Mucosa of rectum (tissue), 2 donors: ENCODE results near the gene BCAS1.
A peak's percentile ranks its signal among the peaks of the same experiment; 100 is the strongest.

Experiments used
- H3K27ac ChIP-seq, 2 donors: one replicate each; pipeline ENCODE4 v1.7.0; 2013; ENCODE audit warnings: inconsistent platforms in 2 of 2, low read depth in 2 of 2, low read length in 2 of 2
- H3K27me3 ChIP-seq, 2 donors: one replicate each; pipeline ENCODE4 v1.7.0; 2013; ENCODE audit warnings: low read length in 2 of 2; ENCODE audit not compliant: control insufficient read depth in 2 of 2, insufficient read depth in 2 of 2
- H3K36me3 ChIP-seq, 2 donors: one replicate each; pipeline ENCODE4 v1.7.0; 2013; ENCODE audit warnings: low read length in 2 of 2; ENCODE audit not compliant: control insufficient read depth in 2 of 2, insufficient read depth in 2 of 2
- H3K4me1 ChIP-seq, 2 donors: one replicate each; pipeline ENCODE4 v1.7.0; 2013; ENCODE audit warnings: low read length in 2 of 2, mild to moderate bottlenecking in 1 of 2; ENCODE audit not compliant: control insufficient read depth in 2 of 2, insufficient read depth in 2 of 2
- H3K4me3 ChIP-seq, 2 donors: one replicate each; pipeline ENCODE4 v1.7.0; 2013; ENCODE audit warnings: low read length in 2 of 2
- H3K9ac ChIP-seq, 2 donors: one replicate each; pipeline ENCODE4 v1.7.0; 2013; ENCODE audit warnings: low read length in 2 of 2, low read depth in 1 of 2, mild to moderate bottlenecking in 1 of 2
- H3K9me3 ChIP-seq, 2 donors: one replicate each; pipeline ENCODE4 v1.7.0; 2013; ENCODE audit warnings: low read length in 2 of 2; ENCODE audit not compliant: control insufficient read depth in 2 of 2
- donor health status: healthy.
- donor health status: Normal muscosa, but diverticular disease.

The BCAS1 gene

DNA sequence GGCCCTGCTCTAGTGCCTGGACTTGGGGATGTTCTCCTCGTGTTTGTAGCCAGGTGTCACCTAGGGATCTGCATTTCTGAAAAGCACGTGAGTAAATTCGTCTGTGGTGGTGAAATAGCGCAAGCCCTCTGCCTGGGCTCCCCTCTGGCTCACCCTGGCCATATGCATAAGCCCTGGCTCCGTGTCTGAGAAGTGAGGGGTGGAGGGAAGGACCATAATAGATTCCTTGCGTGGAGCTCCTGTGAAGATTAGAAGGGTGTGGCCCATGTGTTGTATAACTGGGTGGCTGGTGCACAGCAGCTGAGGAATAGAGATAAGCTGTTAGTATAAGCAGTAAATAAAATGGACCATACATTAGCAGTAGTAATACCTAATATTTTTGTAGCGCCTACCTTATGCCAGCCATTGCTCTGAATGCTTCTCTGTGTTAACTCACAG is 4.8 kb downstream of the BCAS1 start:
- Histone ChIP-seq H3K27ac (peak overlapping the region; percentile 52 to 65), H3K9ac (peak overlapping the region in 1 of 2 donors; percentile 34), H3K9me3 (no peaks in the 10 kb centered on the region), H3K4me1 (peaks cover 19 to 42% of the 10 kb centered on the region in 2 donors), H3K36me3 (peaks cover 2 to 6% of the 10 kb centered on the region in 2 donors), H3K27me3 (no peaks in the 10 kb centered on the region), H3K4me3 (peak overlapping the region in 1 of 2 donors; percentile 17)

DNA sequence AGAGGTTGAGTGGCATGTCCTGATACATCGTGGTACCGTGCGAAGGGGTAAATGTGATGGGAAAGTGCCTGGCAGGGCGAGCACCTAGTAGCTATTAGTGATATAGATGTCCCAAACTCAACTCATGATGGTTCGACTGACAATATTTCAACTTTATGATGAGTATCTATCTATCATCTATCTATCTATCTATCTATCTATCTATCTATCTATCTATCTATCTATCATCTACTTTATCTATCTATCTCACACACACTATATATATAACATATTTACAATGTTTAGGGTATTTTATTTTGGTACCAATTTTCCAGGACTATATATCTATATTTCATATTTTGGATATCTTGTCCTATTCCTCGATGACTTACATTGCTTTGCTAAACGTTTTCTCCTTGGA is 5.5 kb downstream of the BCAS1 start:
- no peaks in the 10 kb centered on the region for H3K9me3 ChIP-seq
- H3K4me3 ChIP-seq: no peak overlapping the region
- peaks cover 2 to 6% of the 10 kb centered on the region in 2 donors for H3K36me3 ChIP-seq
- H3K4me1 ChIP-seq: peaks cover 18 to 36% of the 10 kb centered on the region in 2 donors
- H3K27me3 ChIP-seq: no peaks in the 10 kb centered on the region
- peak overlapping the region in 1 of 2 donors; percentile 65 for H3K27ac ChIP-seq
- H3K9ac ChIP-seq: no peak overlapping the region

DNA sequence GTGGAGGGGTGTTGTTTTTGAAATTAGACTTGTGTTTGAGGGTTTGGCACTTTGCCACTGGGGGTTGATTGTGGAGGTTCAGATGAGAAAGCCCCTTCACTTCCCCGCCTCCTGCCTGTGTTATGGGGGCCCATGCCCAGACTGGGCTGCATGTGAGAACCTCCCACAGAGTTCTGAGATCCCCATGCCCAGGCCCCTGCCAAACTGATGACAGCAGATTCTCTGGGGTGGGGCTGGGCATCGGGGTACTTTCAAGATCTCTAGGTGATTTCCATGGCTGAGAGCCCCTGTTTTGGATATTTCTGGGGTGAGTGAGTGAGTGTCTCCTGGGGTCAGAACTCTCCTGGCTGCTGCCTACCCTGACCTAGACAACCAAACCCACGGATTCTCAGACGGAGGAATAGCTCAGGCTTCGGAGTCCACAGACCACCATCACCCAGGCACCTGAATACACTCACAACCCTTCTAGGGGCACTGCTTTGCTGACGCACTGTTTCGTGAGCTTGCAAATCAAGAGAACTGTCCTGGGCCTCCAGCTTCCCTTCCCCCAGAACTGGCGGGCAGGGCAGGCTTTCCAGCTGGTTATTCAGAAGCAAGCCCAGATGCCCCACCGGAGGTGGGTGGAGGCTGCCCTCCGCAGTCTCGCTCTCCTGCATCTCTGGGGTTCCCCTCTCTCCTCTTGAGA is 6.3 kb downstream of the BCAS1 start:
- H3K4me3 ChIP-seq: no peak overlapping the region
- no peak overlapping the region for H3K27ac ChIP-seq
- no peaks in the 10 kb centered on the region for H3K9me3 ChIP-seq
- H3K4me1 ChIP-seq: peaks cover 16 to 32% of the 10 kb centered on the region in 2 donors
- H3K27me3 ChIP-seq: no peaks in the 10 kb centered on the region
- peaks cover 2 to 6% of the 10 kb centered on the region in 2 donors for H3K36me3 ChIP-seq
- no peak overlapping the region for H3K9ac ChIP-seq

DNA sequence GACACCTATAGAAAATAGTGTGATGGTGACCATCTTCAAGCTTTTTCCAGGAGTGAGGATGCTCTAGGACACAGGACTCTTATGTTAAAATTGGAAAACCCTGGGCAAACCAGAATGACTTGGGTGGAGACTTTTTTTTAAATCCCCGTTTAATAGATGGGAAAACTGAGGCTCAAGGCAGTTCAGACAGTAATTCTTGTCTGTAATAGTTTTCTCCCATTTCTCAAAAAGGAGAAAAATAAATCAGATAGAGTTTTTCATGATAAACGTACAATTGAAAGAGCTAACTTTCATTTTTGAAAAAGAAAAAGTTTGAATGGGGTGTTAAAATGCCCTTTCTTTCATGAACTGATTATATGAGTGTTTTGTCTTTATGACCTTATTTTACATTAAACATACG is 6.8 kb downstream of the BCAS1 start:
- no peak overlapping the region for H3K4me3 ChIP-seq
- no peaks in the 10 kb centered on the region for H3K27me3 ChIP-seq
- H3K9ac ChIP-seq: no peak overlapping the region
- H3K36me3 ChIP-seq: peaks cover 2 to 6% of the 10 kb centered on the region in 2 donors
- no peak overlapping the region for H3K27ac ChIP-seq
- H3K9me3 ChIP-seq: no peaks in the 10 kb centered on the region
- H3K4me1 ChIP-seq: peaks cover 15 to 30% of the 10 kb centered on the region in 2 donors

DNA sequence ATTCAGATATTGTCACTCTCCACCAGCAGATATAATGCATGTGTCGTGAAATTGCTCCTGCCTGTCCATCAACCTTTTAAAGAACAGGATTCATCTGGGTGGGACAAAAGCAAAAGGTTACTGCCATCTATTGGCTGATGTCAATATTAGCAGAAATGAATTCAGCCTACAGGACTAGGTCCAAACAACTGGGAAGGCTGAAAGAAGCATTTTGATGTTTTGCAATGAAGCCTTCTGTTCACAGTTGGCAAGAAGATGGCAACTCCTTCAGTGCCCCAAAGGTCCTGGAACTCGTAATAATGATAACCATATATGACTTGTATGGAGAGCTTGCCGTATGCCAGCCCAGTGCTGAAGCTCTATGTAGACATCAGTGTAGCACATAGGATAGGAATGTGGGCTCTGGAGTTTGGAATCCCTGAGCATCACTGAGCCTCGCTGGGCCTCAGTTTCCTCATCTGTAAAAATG is 7.5 kb downstream of the BCAS1 start:
- Histone ChIP-seq H3K9me3 (no peaks in the 10 kb centered on the region), H3K4me1 (peaks cover 9 to 23% of the 10 kb centered on the region in 2 donors)

DNA sequence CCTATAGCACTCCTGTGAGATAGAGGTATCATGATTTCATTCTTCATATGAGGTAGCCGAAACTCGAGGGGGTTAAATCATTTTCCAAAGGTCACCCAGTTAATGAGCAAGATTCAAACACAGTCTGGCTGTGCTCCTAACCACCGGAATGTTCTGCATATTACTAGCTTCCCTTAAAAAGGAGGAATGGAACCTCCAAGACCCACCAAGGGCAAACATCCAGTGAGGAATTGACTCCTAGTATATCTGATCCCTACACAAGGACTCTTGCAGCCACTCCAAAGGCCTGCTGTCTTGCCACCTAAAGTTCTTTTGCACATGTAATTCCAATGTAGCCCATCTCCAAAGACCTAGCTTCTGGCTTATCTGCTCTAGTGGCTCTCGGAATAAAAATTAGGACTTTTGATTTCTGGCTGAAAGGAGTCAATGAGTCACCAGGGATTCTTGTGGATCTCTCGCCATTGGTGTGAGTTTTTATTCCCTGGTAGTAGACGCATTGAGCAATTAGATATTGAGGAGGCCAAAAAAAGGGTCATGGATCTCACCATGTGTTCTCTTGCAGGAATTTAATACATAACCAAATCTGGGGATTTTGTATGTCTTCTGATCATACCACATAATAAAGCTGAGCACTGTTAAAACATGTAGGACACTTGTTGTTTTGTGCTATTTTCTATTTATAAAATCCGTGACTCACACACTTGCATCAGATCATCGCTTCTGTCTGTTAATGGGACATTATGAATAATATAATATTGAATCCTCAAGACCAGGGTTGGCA is 9.1 kb downstream of the BCAS1 start:
- no peaks in the 10 kb centered on the region for H3K9me3 ChIP-seq
- peaks cover 4 to 18% of the 10 kb centered on the region in 2 donors for H3K36me3 ChIP-seq
- H3K27ac ChIP-seq: no peak overlapping the region
- peaks cover 7 to 11% of the 10 kb centered on the region in 2 donors for H3K4me1 ChIP-seq
- no peak overlapping the region for H3K4me3 ChIP-seq
- H3K9ac ChIP-seq: no peak overlapping the region
- no peaks in the 10 kb centered on the region for H3K27me3 ChIP-seq

More for the DNA sequence above, 7.5 kb downstream of the BCAS1 start:
- peaks cover 2 to 11% of the 10 kb centered on the region in 2 donors for H3K36me3 ChIP-seq
- no peak overlapping the region for H3K4me3 ChIP-seq
- peak overlapping the region in 1 of 2 donors; percentile 8 for H3K9ac ChIP-seq
- no peak overlapping the region for H3K27ac ChIP-seq
- no peaks in the 10 kb centered on the region for H3K27me3 ChIP-seq

DNA sequence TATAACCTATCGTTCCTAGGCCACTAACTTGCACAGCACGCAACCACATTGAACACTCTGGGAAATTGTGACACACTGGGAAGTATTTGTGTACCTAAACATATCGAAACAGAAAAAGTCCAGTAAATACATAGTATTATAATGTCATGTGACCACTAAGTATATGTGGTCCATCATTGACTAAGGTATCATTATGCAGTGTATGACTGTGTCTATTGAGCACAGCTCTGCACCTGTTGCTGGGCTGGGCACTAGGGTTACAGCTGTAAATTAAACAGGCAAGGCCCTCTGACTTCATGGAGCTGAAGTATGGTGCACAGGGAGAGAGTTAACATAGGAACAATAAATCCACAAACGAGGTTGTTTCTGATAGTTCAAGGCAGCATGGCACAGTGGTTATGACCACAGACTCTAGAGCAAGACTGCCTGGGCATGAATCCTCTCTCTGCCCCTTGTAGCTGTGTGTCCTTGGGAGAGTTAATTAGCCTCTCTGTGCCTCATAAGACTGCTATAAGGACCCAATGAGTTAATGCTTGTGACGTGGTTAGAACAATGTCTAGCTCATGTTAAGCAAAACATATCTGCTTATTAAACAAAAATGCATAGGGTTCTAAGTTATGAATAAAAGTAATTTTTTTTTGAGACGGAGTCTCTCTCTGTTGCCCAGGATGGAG is 10.6 kb downstream of the BCAS1 start:
- no peaks in the 10 kb centered on the region for H3K27me3 ChIP-seq
- H3K36me3 ChIP-seq: peaks cover 4 to 14% of the 10 kb centered on the region in 2 donors
- H3K4me1 ChIP-seq: no peaks in the 10 kb centered on the region
- no peak overlapping the region for H3K27ac ChIP-seq
- no peak overlapping the region for H3K9ac ChIP-seq
- no peak overlapping the region for H3K4me3 ChIP-seq
- no peaks in the 10 kb centered on the region for H3K9me3 ChIP-seq

DNA sequence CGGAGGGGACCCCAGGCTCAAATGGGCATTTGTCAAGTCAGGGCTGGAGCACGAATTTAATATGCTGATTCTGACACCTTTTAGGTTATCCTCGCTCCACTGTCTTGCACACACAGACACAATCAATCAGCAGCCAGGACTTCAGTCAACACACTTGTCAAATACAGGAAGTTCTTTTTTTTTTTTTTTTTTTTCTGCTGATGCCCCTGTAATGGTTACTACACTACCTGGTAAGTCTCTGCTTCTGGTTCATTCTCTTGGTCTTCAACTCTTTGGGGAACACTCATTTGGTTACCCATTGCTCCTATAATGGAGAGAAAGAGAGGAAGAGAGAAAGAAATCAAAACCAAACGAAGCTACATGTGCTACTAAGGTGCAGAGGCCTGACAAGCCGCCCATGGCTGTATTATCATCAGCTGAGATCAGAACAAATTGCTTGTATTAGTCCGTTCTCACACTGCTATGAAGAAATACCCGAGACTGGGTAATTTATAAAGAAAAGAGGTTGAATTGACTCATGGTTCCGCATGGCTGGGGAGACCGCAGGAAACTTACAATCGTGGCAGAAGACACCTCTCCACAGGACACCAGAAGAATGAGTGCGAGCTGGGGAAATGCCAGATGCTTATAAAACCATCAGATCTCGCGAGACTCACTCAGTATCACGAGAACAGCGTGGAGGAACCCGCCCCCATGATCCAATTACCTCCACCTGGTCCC is 11.8 kb downstream of the BCAS1 start:
- no peak overlapping the region for H3K9ac ChIP-seq
- H3K27ac ChIP-seq: no peak overlapping the region
- peaks cover 7 to 12% of the 10 kb centered on the region in 2 donors for H3K36me3 ChIP-seq
- no peaks in the 10 kb centered on the region for H3K9me3 ChIP-seq
- no peaks in the 10 kb centered on the region for H3K4me1 ChIP-seq
- no peak overlapping the region for H3K4me3 ChIP-seq
- no peaks in the 10 kb centered on the region for H3K27me3 ChIP-seq

DNA sequence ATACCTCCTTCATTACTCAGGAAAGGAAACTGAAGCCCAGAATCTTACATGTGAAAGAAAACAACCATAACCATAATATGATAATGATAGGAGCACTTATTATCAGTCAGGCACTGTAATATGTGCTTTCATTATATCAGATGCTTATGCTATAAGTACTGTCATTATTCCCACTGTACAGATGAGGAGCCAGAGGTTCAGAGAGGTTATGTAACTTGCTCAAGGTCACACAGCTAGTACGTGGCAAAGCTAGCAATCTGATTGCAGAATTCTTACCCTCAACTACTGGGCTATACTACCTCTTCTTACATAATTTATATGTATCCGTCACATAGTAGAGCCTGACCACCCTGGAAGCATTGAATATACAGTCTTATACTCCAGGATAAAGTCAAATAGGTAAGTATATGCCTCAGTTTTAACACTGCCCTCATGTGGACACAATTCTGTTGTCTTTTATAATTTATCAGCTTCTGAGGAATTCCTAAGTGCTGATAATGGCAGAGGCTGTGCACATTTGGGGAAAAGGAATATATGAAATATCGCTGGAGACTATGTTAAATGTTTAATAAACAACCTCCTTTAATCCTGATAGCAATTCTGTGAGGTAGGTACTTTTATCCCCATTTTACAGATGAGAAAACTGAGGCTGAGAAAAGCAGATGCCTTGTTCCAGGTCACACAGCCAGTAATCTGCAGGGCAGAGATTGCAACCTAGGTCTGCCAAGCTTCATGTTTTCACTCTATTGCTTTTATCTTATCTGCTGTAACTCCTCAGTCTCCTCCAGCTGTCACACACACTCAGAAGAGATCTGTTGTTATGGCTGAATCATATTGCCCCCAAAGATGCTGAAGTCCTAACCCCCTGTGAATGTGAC is 13.4 kb downstream of the BCAS1 start:
- Histone ChIP-seq H3K9me3 (no peaks in the 10 kb centered on the region), H3K4me1 (no peaks in the 10 kb centered on the region), H3K9ac (no peak overlapping the region), H3K27ac (no peak overlapping the region), H3K27me3 (no peaks in the 10 kb centered on the region), H3K36me3 (peaks cover 12 to 15% of the 10 kb centered on the region in 2 donors), H3K4me3 (no peak overlapping the region)
